HG03558 (cell line): ENCODE measurements around the gene WDR17.
"Not testable (repeated sequence)": the region's sequence is repeated elsewhere in the genome, so short reads cannot be mapped to it uniquely, and the experiment has no call there.

Experiments
- ATAC-seq: cut with Tn5 transposase; IDR thresholded peaks from one replicate; pipeline ENCODE4 v1.9.1; 2021; ENCODE audit warnings: moderate number of reproducible peaks; ENCODE audit not compliant: unreplicated experiment; ENCODE audit errors: extremely low read depth

The WDR17 gene

GRCh38 chr4:176188654-176189053 lies 123.0 kb downstream of the WDR17 start:
- ATAC-seq: no peak

- ATAC-seq: no peak
Observed at GRCh38 chr4:176189891-176190795, 124.5 kb downstream of the WDR17 start.

- ATAC-seq: no peak
Observed at GRCh38 chr4:176191974-176192373, 126.3 kb downstream of the WDR17 start.

GRCh38 chr4:176193126-176193525 lies 127.5 kb downstream of the WDR17 start:
- ATAC-seq: no peak

- ATAC-seq: no peak
Observed at GRCh38 chr4:176193938-176194337, 128.3 kb downstream of the WDR17 start.

- peak; percentile 93 for ATAC-seq
Observed at GRCh38 chr4:176195184-176195978, 129.7 kb downstream of the WDR17 start, which contains the start of gene SPATA4. Gene SPATA4, minus strand, starts transcription at chr4:176195585. Its CDS starts 23 bp downstream, at chr4:176195562.

- ATAC-seq: no peak
Observed at GRCh38 chr4:176198316-176198903, 132.8 kb downstream of the WDR17 start.

GRCh38 chr4:176205299-176205698 lies 139.7 kb downstream of the WDR17 start:
- no peak for ATAC-seq

- no peak for ATAC-seq
Observed at GRCh38 chr4:176207839-176208238, 142.2 kb downstream of the WDR17 start.

GRCh38 chr4:176209535-176209934 lies 143.9 kb downstream of the WDR17 start:
- ATAC-seq: no peak

GRCh38 chr4:176210101-176210500 lies 144.5 kb downstream of the WDR17 start:
- ATAC-seq: no peak

- ATAC-seq: no peak
Observed at GRCh38 chr4:176210579-176211296, 145.1 kb downstream of the WDR17 start.

GRCh38 chr4:176212351-176212750 lies 146.7 kb downstream of the WDR17 start:
- ATAC-seq: not testable (repeated sequence)

GRCh38 chr4:176217510-176217909 lies 151.9 kb downstream of the WDR17 start:
- no peak for ATAC-seq

- no peak for ATAC-seq
Observed at GRCh38 chr4:176222149-176222548, 156.5 kb downstream of the WDR17 start.

GRCh38 chr4:176223561-176223960 lies 157.9 kb downstream of the WDR17 start:
- no peak for ATAC-seq

- no peak for ATAC-seq
Observed at GRCh38 chr4:176226736-176227135, 161.1 kb downstream of the WDR17 start.

- no peak for ATAC-seq
Observed at GRCh38 chr4:176229645-176230044, 164.0 kb downstream of the WDR17 start.
